KG1 (cell line): Measurements from ENCODE around the gene FNDC3B.

Source experiments
- DNase-seq: peaks from one replicate; lab custom pipeline; 2025; lab: John Stamatoyannopoulos, UW

Gene FNDC3B

GRCh38 chr3:172191629-172192028 is 152.3 kb downstream of the FNDC3B start:
- no peak for DNase-seq

DNA sequence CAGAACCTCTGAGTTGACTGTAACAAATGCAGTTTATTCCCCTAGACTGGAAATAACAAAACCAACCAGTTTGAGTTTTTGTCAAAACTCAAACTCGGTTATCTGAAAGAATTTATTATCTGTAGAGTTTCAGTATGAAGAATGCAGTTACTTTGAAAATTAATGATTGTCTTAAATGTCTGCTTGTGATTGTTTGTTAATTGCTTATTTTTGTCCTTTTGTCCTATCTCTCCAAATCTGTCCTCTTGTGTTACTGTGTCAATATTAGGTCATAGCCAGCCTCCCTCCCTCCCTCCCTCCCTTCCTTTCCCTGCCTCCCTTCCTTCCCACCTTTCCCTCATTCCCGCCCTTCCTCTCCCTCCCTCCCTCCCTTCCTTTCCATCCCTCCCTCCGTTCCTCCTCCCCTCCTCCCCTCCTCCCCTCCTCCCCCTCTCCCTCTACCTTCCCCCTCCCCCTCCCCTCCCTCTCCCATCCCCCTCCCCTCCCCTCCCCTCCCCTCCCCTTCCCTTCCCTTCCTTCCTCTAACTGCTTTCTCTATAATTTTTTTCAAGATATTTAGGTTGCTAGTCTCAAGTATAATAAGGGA is 153.5 kb downstream of the FNDC3B start:
- no peak for DNase-seq

DNA sequence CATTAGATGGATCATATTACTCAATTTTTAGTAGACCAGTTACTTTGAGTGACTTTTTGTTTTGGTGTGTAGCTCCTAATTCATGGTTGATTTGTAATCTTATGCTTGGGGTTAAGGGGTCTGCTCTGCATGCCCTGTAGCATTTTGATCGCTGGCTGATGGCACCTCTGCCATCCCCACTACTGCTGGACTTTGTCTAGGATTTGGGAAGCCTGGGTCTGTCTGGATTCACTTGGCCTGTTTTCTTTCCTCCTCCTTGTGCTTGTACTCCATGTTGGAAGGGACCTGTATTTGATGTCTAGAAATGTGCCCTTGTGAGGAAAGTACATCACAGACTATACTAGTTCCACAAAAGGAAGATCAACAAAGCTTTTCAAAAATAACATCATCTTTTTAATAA is 154.1 kb downstream of the FNDC3B start:
- no peak for DNase-seq

GRCh38 chr3:172194702-172195406 is 155.5 kb downstream of the FNDC3B start:
- no peak for DNase-seq

DNA sequence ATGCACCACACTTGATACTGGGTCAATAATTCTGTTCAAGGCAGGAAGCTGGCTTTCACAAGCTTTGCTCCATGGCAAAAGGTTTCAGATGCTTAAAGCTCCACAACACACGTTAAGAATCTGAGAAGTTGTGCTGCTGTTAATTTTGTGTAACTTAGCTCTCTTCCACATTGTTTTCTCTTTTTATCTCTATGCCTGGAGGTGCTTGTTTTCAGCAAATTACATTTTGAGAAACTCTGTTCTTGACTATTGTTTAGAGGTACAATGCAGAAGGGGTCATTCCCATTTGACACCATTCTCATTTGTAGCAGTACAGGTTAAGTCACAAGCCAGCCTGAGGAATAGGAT is 156.0 kb downstream of the FNDC3B start:
- no peak for DNase-seq

DNA sequence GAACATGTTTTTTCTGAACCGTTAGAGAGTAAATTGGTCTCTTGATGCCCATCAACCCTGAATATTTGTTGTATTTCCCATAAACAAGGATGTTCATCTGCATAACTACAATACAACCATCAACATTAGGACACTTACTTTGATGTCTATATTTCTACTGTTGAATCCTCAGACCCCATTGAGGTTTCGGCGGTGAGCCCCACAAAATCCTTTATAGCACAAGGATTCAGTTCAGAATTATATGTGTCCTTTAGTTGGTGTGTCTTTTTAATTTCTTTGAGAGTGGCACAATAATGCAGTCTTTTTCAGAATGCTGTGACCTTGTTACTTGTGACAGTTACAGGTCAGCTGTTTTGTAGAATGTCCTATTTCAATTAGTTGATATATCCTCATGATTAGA is 158.0 kb downstream of the FNDC3B start:
- no peak for DNase-seq

GRCh38 chr3:172198428-172198827 is 159.1 kb downstream of the FNDC3B start:
- no peak for DNase-seq

DNA sequence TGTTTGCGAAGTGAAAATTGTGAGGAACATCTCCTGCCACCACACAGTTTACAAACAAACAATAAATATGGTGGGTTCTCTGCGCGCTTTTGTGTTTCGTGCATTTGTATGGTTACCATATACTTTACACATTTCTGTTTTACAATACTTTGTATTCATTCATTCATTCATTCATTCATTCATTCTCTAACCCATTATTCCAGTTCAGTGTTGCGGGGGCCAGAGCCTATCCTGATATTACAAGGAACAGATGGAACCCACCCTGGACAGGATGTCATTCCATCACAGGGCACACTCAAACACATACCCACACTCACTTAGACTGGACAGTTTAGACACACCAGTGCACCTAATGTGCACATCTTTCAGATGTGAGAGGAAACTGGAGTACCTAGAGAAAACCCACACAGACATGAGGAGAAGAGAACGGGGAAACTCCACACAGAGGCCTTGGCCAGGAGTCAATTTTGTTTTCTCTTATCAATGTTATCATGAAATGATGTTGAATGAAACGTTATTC is 160.5 kb downstream of the FNDC3B start:
- no peak for DNase-seq

DNA sequence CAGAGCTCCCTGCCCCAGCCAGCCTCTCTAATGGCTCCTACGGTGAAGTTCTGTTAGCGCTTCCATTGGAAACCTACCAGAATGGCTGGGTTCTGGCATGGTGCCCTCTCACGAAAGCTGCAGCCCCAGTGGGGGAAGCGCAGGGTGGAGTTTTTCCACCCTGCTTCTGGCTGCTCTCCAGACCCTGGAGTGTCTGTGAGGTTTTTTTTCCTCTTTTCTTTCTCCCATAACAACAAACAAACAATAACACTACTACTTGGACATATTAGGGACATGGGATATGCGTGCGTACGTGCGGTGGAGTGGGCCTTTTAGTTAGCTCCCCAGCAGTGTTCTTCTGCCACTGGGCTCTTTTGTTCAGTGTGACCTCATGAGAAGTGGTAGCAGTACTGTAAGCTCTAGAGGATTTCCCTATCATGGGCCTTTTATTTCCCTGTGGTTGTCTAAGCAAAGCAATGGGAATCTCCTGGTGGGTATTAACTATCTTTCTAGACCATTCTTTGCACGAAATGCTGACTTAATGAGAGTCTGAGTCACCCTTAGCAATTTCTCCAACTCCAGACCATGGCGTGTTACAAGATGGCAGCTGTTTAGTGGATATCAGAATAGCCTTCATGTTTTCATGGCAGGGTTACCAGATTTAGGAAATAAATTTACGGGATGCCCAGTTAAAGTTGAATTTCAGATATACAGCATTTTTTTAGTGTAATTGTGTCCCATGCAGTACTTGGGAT is 161.9 kb downstream of the FNDC3B start:
- DNase-seq, result no peak

DNA sequence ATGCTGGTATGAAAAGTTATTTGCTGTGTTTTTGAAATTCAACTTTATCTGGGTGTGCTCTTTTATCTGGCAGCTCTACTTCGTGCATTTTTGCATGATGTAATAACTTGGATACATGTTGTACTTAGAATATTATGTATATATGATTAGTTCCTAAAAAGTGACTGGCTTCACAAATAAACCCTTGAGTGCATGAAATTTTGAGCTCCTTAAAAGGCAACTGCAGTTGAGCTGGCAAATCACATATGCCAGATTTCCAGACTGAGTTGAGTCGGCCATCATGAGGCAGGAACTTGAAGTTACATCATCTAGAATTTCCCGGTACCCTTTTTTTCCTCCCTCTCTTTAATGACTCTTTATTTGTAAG is 162.5 kb downstream of the FNDC3B start:
- no peak for DNase-seq

GRCh38 chr3:172202797-172203196 is 163.4 kb downstream of the FNDC3B start:
- DNase-seq, result no peak

- DNase-seq, result no peak
Measured at GRCh38 chr3:172203522-172204258, 164.3 kb downstream of the FNDC3B start.

GRCh38 chr3:172204716-172205115 is 165.3 kb downstream of the FNDC3B start:
- no peak for DNase-seq

GRCh38 chr3:172208586-172209332 is 169.4 kb downstream of the FNDC3B start:
- DNase-seq, result no peak

DNA sequence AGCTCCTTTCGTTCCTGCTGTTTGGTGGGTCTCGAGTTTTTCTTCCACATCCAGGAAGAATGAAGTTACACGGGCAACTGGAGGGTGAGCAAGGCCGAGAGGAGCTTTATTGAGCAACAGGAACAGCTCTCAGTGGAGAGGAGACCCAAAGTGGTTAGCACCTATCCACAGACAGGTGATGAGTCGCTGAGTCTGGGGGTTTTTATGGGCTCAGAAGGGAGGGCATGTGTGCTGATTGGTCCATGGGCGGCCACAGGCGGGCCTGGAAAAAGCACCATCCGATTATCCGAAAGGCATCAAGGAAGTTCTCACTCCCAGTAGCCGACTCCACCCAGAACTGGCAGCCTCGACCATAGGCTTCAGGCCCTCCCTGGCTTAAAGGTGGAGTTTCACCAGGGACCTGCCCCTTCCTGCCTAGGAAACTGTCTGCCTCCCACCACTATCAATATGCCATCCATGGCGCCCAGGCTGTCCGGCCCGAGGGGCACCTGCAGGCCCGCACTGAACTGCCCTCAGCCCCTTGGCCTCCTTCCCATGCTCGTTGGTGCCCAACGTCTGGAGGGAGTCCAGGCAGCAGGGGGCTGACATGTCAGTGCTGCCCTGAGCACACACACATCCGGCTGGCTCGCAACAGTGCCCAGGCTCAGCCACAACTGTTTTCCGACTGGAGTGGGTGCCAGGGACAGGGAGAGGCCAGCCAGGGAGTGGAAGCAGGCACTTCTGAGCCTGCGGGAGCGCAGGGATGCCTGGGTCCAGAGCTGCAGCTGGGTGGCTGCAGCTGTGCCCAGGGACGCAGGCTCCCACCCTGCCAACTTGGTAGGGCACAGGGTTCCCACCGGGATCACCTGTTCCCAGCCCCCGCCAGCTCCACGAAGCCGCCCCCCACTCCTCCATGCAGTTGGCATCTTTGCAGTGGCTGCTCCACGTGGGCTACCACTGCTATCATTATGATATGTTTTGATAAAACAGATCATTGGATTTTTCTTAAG is 170.2 kb downstream of the FNDC3B start:
- no peak for DNase-seq

DNA sequence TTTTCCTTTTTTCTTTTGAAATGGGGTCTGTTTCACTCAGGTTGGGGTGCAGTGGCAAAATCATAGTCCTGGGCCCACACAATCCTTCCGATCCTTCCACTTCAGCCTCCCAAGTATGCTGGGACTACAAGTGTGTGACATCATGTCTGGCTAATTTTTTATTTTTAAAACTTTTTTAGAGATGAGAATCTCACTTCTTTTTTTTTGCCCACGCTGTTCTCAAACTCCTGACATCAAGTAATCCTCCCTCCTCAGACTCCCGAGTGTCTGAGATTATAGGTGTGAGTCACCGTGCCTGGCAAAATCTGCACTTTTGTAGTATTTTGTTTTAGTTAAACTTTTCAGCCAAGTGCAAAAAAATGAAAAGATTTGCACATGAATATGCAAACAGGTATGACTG is 171.0 kb downstream of the FNDC3B start:
- DNase-seq, result no peak

DNA sequence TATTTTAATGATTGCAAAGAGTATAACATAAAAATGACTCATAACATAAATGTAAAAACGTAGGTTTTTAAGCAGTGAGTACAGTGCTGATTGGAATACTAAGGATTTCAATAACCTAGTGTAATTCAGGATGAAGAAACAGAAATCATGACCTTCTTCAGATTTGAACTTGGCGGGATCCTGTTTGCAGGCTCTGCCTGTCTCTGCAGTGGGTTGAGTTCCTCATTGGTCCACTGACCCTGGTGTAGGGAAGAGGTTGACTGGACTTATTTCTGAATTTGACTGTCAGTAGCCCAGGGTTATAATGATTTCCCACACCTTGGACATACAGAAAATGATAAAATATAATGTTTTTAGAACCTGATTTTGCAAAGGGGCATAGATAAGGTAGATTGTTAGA is 171.7 kb downstream of the FNDC3B start:
- DNase-seq, result no peak

DNA sequence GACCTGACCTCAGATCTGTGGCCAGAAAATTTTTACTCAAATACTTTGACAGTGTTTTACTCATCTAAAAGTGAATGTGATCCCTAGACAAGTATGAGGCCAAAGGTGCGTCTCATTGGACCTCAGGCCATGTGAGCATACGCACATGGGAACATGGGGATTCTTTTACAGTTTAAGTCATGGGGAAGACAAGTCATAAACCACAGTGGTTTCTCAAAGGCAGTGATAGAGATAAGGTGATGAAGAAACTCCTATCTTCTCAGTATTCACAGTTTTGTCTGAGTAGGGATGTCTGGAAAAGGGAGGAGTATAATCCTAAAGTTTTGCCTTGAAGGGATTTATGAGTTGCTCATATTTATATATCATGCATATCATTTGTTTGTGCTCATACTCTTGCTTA is 173.8 kb downstream of the FNDC3B start:
- DNase-seq, result no peak

DNA sequence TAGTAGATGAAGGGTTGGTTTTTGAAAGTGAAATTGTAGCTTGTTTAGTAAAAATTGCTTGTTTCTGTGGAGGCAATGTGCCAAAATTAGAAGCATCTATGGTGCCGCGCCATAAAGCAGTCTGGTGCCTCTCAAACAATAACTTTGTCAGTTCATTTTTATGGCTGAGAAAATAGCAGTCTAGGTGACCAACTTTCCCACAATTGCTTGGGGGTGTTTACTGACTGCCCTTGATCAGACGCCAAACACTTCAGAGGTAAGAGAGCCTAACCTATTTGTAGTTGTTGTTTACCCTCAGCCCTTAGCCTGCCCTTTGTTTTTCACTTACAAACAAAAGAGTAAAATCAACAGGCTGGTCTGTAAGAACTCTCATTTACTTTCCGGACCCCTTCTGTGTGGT is 174.5 kb downstream of the FNDC3B start:
- DNase-seq, result no peak

DNA sequence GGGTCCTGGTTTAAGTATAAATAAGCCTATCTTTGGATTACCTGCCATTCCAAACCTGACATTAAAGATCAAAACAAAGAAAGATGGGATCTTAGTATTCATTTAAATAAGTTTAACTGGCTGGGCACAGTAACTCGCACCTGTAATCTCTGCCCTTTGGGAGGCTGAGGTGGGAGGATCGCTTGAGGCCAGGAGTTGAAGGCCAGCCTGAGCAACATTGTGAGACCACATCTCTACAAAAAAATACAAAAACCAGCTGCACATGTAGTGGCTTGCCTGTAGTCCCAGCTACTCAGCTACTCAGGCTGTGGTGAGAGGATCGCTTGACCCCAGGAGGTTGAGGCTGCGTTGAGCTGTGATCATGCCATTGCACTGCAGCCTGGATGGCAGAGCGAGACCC is 176.9 kb downstream of the FNDC3B start:
- DNase-seq, result no peak

DNA sequence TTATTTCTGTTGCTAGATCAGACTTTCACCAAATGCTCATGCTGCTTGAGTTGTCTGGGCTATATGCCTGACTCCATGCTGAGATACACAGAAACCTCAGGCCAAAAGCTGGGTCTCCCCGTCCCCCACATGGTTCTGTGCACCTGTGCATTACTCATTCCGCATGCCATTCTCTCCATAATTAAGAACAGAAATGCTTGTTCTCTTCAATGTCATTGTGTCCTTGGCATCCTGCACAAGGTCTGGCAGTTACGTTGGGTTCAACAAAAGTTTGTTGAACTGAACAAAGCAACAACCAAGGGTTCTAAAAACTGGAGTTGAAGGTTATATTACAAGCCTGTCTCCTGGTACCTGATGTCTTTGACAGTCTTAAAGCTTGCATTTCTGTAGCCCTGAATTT is 177.5 kb downstream of the FNDC3B start:
- DNase-seq, result no peak
